Measurements from ENCODE around the gene MAGEA9.

- TF ChIP-seq CTCF (IDR thresholded peaks at IDR 0.05 in 8 of 11, conservative IDR thresholded peaks at IDR 0.05 in 3 of 11) (no peak), POLR2A (IDR thresholded peaks at IDR 0.05) (no peak), POLR2AphosphoS5 (IDR thresholded peaks at IDR 0.05) (no peak)
Measured at GRCh38 chrX:149837167-149837566, 55.4 kb downstream of the MAGEA9 start.
